Occipital lobe (tissue), 2 donors: ENCODE data around the gene PTPRA. TPM values are rescaled to one million over a fixed set of nuclear protein-coding genes. Genes with fewer than 3 reads are reported as not detected.
"Not testable (repeated sequence)": the region's sequence is repeated elsewhere in the genome, so short reads cannot be mapped to it uniquely, and the experiment has no call there.

Experiments
- DNase-seq: peaks from one replicate; lab custom pipeline; 2025; lab: John Stamatoyannopoulos, UW
- total RNA-seq: library from RNA; depleted of rRNA; stranded (reverse); fragments of >200 nt; gene quantifications from one replicate; pipeline ENCODE4 v1.2.3, GENCODE V29; 2014

The PTPRA gene
- total RNA-seq, 1 donor from 2014 or later: 216 TPM

- no peak for DNase-seq
Measured at GRCh38 chr20:3072530-3073250, 199.4 kb downstream of the PTPRA start.

GRCh38 chr20:3073251-3073643 is 200.0 kb downstream of the PTPRA start:
- DNase-seq: not testable (repeated sequence)

GRCh38 chr20:3074812-3075211 is 201.5 kb downstream of the PTPRA start:
- no peak for DNase-seq

GRCh38 chr20:3075315-3075714 is 202.0 kb downstream of the PTPRA start:
- not testable (repeated sequence) for DNase-seq

GRCh38 chr20:3077618-3078134 is 204.4 kb downstream of the PTPRA start:
- DNase-seq: no peak

- no peak for DNase-seq
Measured at GRCh38 chr20:3080939-3081388, 207.7 kb downstream of the PTPRA start.

GRCh38 chr20:3081641-3082040 is 208.4 kb downstream of the PTPRA start:
- no peak for DNase-seq

- no peak for DNase-seq
Measured at GRCh38 chr20:3082306-3082951, 209.1 kb downstream of the PTPRA start.

- DNase-seq: no peak
Measured at GRCh38 chr20:3082955-3083952, 210.0 kb downstream of the PTPRA start.

- no peak for DNase-seq
Measured at GRCh38 chr20:3084283-3084985, 211.2 kb downstream of the PTPRA start, which contains the start of gene AVP. Gene AVP, minus strand, starts transcription at chr20:3084724. Its CDS starts 50 bp downstream, at chr20:3084674.

- no peak for DNase-seq
Measured at GRCh38 chr20:3084986-3085360, 211.7 kb downstream of the PTPRA start.

- DNase-seq: no peak
Measured at GRCh38 chr20:3085571-3086072, 212.3 kb downstream of the PTPRA start.

GRCh38 chr20:3088031-3088430 is 214.8 kb downstream of the PTPRA start:
- DNase-seq: no peak

Other genes starting within 250 kb of the PTPRA start
- gene NOP56, start 220.8 kb upstream of the PTPRA start, total RNA-seq: 114 TPM
- gene IDH3B, start 209.3 kb upstream of the PTPRA start, total RNA-seq: 51.6 TPM
- gene EBF4, start 180.7 kb upstream of the PTPRA start, total RNA-seq: 10.5 TPM
- 7.8 TPM for gene CPXM1, start 72.9 kb upstream of the PTPRA start, total RNA-seq
- gene C20orf141, start 58.5 kb upstream of the PTPRA start, total RNA-seq: not detected
- gene TMEM239, start 57.1 kb upstream of the PTPRA start, total RNA-seq: not detected
- gene PCED1A, start 32.8 kb upstream of the PTPRA start, total RNA-seq: 22.0 TPM
- 51.3 TPM for gene VPS16, start 32.7 kb upstream of the PTPRA start, total RNA-seq
- gene GNRH2, start 170.1 kb downstream of the PTPRA start, total RNA-seq: not detected
- gene MRPS26, start 172.6 kb downstream of the PTPRA start, total RNA-seq: 36.0 TPM
- gene OXT, start 198.1 kb downstream of the PTPRA start, total RNA-seq: not detected
- not detected for gene AVP, start 211.2 kb downstream of the PTPRA start, total RNA-seq